ENCODE data around the gene CEACAM19. TPM values are rescaled to one million over a fixed set of nuclear protein-coding genes. Genes with fewer than 3 reads are reported as not detected.

The CEACAM19 gene
- total and polyA plus RNA-seq, 10 of the 15 experiments (the other 5 are each of a cell fraction or from before 2014, with no cell fraction given) = 0.13 to 0.31 (median 0.17) TPM; not detected in 4

GRCh38 chr19:44653977-44654774, 17.1 kb upstream of the CEACAM19 start (continued):
- no peak for TF ChIP-seq CBX3 (IDR thresholded peaks at IDR 0.05; ENCODE audit: borderline replicate concordance, low read depth)
- TF ChIP-seq BCL11A (IDR thresholded peaks at IDR 0.05; ENCODE audit: low read depth, low read length) = no peak
- no peak for TF ChIP-seq CEBPZ (IDR thresholded peaks at IDR 0.05; ENCODE audit: low read depth, low read length)
- TF ChIP-seq IRF4 (IDR thresholded peaks at IDR 0.05; ENCODE audit: low read depth, low read length) = no peak
- no peak for TF ChIP-seq STAT1 (conservative IDR thresholded peaks at IDR 0.05)
- TF ChIP-seq, protein P1, sequence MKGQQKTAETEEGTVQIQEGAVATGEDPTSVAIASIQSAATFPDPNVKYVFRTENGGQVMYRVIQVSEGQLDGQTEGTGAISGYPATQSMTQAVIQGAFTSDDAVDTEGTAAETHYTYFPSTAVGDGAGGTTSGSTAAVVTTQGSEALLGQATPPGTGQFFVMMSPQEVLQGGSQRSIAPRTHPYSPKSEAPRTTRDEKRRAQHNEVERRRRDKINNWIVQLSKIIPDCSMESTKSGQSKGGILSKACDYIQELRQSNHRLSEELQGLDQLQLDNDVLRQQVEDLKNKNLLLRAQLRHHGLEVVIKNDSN (IDR thresholded peaks at IDR 0.05; ENCODE audit: borderline replicate concordance, extremely low read length, insufficient read depth, low read depth, low read length) = peak; percentile 78
- TF ChIP-seq ZBTB40 (IDR thresholded peaks at IDR 0.05; ENCODE audit: borderline replicate concordance) = no peak
- TF ChIP-seq JUND (IDR thresholded peaks at IDR 0.05; ENCODE audit: low read depth, low read length) = no peak
- TF ChIP-seq, protein P2, sequence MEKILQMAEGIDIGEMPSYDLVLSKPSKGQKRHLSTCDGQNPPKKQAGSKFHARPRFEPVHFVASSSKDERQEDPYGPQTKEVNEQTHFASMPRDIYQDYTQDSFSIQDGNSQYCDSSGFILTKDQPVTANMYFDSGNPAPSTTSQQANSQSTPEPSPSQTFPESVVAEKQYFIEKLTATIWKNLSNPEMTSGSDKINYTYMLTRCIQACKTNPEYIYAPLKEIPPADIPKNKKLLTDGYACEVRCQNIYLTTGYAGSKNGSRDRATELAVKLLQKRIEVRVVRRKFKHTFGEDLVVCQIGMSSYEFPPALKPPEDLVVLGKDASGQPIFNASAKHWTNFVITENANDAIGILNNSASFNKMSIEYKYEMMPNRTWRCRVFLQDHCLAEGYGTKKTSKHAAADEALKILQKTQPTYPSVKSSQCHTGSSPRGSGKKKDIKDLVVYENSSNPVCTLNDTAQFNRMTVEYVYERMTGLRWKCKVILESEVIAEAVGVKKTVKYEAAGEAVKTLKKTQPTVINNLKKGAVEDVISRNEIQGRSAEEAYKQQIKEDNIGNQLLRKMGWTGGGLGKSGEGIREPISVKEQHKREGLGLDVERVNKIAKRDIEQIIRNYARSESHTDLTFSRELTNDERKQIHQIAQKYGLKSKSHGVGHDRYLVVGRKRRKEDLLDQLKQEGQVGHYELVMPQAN (conservative IDR thresholded peaks at IDR 0.05) = no peak
- no peak for TF ChIP-seq ELK1 (IDR thresholded peaks at IDR 0.05; ENCODE audit: low read depth, low read length)
- TF ChIP-seq NFXL1 (IDR thresholded peaks at IDR 0.05; ENCODE audit: borderline replicate concordance) = no peak
- TF ChIP-seq CHD2 (IDR thresholded peaks at IDR 0.05; ENCODE audit: borderline replicate concordance, low read depth, low read length) = no peak
- TF ChIP-seq POLR2AphosphoS2 (IDR thresholded peaks at IDR 0.05; ENCODE audit: low read depth, low read length) = no peak
- TF ChIP-seq CBX5 (IDR thresholded peaks at IDR 0.05; ENCODE audit: low read depth) = no peak
- no peak for TF ChIP-seq MEF2A (IDR thresholded peaks at IDR 0.05; ENCODE audit: insufficient read depth, low read depth, low read length)
- TF ChIP-seq CHD4 (IDR thresholded peaks at IDR 0.05) = no peak
